ENCODE results near the gene NAXD.

DNA sequence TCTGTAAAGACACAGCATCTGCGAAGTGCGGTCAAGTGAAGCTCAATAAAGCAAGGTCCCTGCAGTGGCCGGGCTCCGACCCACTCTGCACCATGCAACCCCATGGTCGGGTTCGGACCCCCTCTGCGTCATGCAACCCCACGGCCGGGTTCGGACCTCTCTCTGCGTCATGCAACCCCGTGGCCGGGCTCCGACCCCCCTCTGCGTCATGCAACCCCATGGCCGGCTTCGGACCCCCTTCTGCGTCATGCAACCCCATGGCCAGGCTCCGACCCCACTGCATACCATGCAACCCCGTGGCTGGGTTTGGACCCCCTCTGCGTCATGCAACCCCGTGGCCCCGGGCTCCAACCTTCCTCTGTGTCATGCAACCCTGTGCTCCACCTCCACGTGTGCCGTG lies 46.7 kb downstream of the NAXD start:
- TF ChIP-seq, protein P1, sequence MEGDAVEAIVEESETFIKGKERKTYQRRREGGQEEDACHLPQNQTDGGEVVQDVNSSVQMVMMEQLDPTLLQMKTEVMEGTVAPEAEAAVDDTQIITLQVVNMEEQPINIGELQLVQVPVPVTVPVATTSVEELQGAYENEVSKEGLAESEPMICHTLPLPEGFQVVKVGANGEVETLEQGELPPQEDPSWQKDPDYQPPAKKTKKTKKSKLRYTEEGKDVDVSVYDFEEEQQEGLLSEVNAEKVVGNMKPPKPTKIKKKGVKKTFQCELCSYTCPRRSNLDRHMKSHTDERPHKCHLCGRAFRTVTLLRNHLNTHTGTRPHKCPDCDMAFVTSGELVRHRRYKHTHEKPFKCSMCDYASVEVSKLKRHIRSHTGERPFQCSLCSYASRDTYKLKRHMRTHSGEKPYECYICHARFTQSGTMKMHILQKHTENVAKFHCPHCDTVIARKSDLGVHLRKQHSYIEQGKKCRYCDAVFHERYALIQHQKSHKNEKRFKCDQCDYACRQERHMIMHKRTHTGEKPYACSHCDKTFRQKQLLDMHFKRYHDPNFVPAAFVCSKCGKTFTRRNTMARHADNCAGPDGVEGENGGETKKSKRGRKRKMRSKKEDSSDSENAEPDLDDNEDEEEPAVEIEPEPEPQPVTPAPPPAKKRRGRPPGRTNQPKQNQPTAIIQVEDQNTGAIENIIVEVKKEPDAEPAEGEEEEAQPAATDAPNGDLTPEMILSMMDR (IDR thresholded peaks at IDR 0.05) = no peak
- no peak for TF ChIP-seq POLR2A (IDR thresholded peaks at IDR 0.05)

All from vagina (tissue), 2 donors.